Adipose tissue (tissue), 3 donors: ENCODE data around the gene SPSB3. TPM values are rescaled to one million over a fixed set of nuclear protein-coding genes. Genes with fewer than 3 reads are reported as not detected.

Experiments
- H3K27ac ChIP-seq: one replicate; pipeline ENCODE4 v1.5.1; 2013; ENCODE audit warnings: low read depth, low read length
- WGBS, 3 donors: extraction: QIAGEN DNeasy Blood & Tissue Kit; methylation state at CpG; one replicate each; pipeline ENCODE4 v1.1.7; 2013; 5-methylcytosine and 5-hydroxymethylcytosine counted together
- polyA plus RNA-seq, 3 donors: library from polyadenylated mRNA; stranded (reverse); fragments of 200-250 nt; gene quantifications; one replicate each; pipeline ENCODE4 v1.2.3, GENCODE V29; 2013
- donor health status: healthy with polysubstance abuse.
- donor health status: Bipolar disorder and iron deficiency.
- donor health status: healthy.

SPSB3 gene
- polyA plus RNA-seq, result 10 to 100 TPM; 73.8 to 87.2 (median 76.2) TPM

DNA sequence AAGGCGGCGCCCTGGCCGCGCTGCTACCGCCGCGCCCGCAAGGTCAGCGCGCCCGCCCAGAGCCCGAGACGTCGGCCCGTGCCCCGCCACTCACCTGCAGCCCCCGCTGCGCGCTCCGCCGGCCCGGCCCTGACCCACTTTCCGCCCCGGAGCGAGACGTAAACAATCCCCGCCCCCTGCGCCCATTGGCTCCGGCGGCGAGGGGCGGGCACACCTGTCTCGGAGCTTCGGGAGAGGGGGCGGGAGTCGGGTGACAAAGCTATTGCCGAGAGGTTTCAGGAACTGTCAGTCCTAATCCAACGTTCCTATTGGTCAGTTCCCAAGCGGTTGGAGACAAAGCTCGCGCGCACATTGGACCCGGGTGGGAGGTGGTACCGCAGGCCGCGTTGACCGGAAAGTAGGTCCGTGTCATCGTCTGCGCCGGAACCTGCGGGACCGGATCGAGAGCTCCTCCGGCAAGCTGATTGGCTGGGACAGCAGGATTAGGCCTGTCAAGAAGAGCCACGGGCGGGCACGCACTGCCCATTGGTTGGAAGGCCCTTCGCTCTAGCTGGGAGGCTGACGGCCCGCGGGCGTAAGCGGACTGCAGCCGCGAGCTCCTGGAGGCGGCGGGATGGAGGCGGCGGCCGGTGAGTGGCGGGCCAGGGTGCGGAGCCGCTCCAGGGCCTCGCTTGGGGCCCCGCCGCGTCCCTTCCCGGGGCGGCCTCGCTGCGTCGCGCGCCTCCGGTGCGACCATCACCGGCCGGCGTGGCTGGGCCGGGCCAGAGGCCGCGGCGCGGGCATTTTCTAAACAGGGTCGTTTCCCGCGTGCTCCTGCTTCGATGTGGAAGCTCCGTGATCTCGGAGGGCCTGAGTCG lies at the start of gene SPSB3, which contains the start of gene NUBP2:
SPSB3 (minus strand) TSS at position 164 of the 857 bp plus-strand sequence. CDS start 1,088 bp downstream, outside the sequence.
NUBP2 (plus strand) TSS at position 553 of the 857 bp plus-strand sequence; CDS start at position 614, 61 bp downstream.
- 0% methylated on average over 78 to 102 of the region's 102 CpGs for WGBS, 3 donors

DNA sequence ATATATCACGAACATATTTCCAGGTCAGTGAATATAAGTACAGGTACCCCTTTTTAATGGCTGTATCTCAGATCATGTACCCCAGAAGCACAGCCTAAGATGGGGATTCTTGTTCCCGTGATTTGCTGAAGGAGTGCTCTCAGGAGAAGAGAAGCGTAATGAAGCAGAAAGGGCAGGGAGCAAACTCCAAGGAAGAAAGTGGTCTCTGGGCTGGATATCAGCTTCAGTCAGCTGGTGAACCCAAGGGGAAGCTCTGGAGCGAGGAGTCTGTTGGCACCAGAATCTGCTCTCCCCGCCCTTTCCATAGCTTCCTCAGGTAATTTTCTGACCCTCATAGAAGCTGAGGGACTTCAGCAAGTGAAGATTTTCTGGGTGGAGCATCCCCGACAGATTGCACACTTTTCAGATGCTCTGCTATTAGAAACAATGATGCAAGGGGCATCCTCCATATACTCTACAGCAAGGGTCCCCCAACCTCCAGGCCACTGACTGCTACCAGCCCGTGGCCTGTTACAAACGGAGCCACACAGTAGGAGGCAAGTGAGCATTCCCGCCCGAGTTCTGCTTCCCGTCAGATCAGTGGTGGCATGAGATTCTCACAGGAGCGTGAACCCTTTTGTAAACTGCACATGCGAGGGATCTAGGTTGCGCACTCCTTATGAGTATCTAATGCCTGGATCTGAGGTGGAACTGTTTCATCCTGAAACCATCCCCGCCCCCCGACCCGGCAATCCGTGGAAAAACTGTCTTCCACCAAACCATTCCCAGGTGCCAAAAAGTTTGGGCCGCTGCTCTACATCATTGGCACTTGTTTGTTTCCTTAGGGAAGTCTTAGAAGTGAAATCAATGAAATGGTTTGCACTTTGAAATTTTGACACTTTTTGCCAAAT lies 49.1 kb upstream of the SPSB3 start:
- no peak overlapping the region for H3K27ac ChIP-seq
- 80 to 86% (median 83%) methylated on average over 19 of the region's 19 CpGs for WGBS, 3 donors

More for the DNA sequence above, at the start of gene SPSB3, which contains the start of gene NUBP2:
- H3K27ac ChIP-seq, result peak within 1 kb of the TSS; percentile 70

DNA sequence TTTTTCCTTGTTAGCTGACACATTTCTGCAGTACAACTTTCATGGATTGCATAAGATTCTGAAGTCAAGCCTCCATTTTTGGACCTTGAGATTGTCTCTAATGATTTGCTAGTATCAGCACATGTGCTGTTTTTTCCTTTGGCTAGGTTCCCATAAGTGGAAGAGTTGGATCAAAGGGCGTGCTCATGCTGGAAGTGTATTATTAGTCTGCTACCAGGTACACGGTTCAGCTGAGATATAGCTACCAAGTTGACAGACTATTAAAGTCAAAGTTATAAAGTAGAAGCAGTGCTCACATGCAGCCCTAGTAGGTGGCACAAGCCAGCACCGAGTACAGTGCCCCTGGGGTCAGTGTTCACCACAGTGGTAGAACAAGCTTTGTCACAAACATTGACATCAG lies 47.8 kb upstream of the SPSB3 start:
- WGBS, 3 donors, result 23 to 59% (median 56%) methylated on average over 3 of the region's 3 CpGs
- no peak overlapping the region for H3K27ac ChIP-seq

DNA sequence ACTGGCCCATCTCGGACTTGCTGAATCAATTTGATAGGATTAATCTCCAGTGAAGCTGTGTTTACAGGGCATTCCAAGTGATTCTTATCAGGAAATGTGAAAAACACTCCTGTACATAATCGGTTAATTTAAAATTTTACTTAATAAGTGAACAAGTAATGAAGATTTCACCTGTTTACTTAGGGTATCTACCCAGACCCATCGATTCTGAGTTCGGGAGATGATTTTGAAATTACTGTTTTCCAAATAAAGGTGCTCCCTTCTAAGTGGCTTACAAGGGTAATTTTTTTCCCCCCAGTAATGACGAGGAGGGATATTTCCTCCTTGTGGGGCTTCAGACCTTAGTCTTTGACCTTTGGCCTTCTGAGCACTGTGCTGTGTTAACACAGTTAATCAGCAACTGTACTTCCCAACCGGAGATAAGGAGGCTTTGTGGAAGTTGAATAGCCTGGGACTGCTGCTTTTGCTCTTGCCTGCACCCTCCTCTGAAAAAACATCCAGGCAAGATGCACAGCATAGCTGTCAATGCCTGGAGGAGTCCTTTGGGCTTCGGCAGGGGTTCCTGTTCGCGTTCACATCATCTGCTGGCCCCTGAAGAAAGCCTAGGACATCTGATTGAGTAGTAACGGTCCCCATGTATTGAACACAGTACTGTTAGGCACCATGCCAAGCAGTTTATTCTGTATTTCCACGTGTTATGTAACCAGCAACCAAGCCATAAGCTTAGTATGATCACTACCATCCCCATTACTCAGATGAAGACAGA lies 46.5 kb upstream of the SPSB3 start:
- H3K27ac ChIP-seq, result no peak overlapping the region
- 25 to 77% (median 72%) methylated on average over 11 of the region's 11 CpGs for WGBS, 3 donors

DNA sequence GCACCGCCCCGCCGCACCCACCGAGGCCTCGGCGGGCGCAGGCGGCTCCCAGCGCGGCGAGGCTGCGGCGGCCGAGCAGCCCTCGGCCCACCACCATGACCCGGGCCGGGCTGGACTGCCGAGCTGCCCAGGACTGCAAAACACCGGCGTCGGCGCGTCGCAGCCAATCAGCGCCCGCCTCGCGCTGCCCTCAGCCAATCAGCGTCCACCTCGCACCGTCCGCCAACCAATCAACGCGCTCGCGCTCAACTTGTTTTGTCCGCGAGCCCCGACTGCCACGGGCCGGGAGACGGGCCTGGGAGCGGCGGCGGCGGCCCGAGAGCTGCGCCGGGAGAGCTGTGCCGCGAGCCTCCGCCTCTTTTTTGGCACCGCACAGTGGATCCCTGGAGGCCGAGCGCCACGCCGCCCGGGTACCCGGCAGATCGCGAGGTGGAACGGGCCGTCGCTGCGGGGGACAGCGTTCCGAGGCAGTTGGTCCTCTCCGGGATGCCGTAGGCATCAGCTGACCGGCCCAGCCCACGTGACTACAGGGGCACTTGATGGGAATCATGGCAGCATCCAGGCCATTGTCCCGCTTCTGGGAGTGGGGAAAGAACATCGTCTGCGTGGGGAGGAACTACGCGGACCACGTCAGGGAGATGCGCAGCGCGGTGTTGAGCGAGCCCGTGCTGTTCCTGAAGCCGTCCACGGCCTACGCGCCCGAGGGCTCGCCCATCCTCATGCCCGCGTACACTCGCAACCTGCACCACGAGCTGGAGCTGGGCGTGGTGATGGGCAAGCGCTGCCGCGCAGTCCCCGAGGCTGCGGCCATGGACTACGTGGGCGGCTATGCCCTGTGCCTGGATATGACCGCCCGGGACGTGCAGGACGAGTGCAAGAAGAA lies 44.6 kb upstream of the SPSB3 start, which contains the start of the genes FAHD1 and HAGH:
FAHD1 (plus strand) TSS at position 516 of the 883 bp plus-strand sequence; CDS start at position 549, 33 bp downstream.
HAGH (minus strand) TSS at position 135 of the 883 bp plus-strand sequence; CDS start at position 97, 38 bp downstream.
- H3K27ac ChIP-seq, result peak within 1 kb of the TSS; percentile 48
- 0% methylated on average over 79 to 104 of the region's 104 CpGs for whole genome bisulfite sequencing, 3 donors

DNA sequence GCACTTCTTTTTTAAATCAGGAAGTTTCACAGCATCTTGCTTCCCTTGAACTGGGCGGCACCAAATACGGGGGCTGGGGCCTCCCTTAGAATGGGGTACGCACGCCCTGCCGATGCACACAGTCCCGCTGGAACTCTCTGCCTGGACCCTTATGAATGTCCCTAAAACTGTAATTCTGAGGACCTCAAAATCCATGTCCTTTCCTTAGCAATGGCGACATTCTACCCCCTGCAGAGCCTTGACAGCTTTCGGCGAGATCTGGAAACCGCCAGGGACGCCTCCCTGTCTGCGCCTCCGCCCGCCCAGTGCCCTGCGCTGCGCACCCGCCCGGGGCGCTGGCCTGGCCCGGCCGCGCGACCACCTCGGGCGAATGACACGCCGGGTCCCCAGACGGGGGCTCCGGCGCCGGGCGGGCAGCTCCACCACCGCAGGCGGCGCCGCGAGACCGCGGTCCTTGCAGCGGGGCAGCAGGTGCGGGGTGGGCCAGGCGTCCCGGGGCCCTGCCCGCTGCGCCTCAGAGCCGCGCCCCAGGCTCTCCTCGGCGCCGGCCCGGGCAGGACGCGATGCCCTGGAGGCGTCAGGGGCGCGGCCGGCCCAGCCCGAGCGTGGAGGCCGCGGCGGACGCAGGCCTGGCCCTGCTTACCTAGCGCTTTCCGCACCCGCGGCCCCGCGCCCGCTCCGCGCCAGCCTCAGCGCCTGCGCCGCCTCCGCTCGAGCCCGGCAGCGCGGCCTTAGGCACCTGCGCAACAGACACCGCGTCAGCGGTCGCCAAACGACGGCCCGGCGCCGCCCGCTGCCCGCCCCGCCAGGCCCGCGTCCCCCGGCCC lies 43.7 kb upstream of the SPSB3 start:
- H3K27ac ChIP-seq, result no peak overlapping the region
- WGBS, 3 donors, result 1% methylated on average over 51 to 96 of the region's 96 CpGs

DNA sequence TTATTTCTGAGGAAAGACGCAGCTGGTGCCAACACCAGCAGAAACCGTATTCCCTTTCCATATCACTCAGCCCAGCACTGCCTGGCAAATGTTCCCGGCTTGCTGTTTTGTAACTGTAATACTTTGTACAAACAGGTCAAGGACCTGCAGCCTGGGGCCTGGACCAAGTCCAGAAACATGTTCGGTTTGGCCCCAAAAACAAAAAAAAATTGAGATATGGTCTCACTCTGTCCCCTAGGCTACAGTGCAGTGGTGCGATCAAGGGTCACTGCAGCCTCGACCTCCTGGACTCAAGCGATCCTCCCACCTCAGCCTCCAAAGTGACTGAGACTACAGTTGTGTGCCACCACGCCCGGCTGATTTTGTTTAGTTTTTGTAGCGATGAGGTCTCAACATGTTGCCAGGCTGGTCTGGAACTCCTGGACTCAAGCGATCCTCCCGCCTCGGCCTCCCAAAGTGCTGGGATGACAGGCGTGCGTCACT lies 43.1 kb upstream of the SPSB3 start:
- 36 to 70% (median 63%) methylated on average over 15 of the region's 15 CpGs for WGBS, 3 donors
- no peak overlapping the region for H3K27ac ChIP-seq

DNA sequence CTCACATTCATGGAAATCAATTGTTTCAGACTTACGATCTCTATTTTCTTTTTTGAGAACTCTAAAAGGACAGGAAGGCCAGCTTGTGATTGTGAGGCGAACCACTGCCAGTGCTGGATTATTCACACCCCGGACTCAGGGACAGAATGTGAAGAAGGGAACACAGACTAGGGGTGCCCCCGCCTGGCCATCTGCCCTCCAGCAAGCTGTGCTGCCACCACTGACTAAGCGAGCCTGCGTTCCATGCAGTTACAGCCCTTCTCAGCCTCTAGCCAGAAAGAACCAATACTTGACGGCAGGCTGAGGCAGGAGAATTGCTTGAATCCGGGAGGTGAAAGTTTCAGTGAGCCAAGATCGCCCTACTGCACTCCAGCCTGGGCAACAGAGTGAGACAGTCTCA lies 41.5 kb upstream of the SPSB3 start:
- 43 to 76% (median 75%) methylated on average over 9 of the region's 9 CpGs for WGBS, 3 donors
- no peak overlapping the region for H3K27ac ChIP-seq

DNA sequence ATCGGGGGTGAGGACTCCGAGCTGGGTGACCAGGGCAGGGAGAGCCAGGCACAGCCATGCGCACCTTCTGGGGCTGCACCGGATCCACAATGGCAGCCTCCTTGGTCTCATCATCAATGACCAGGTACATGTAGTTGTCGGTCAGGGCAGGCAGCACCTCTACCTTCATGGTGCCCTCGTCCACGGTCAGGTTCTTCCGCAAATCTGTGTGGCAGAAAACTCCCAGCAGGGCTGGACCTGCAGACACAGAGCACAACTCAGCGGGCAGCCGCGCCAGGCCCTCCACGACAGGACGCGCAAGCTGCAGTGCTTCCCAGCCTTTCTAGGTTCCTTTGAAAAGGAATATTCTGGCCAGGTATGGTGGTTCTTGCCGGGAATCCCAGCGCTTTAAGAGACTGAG lies 40.4 kb upstream of the SPSB3 start:
- H3K27ac ChIP-seq, result no peak overlapping the region
- WGBS, 3 donors, result 90 to 94% (median 92%) methylated on average over 16 of the region's 16 CpGs

DNA sequence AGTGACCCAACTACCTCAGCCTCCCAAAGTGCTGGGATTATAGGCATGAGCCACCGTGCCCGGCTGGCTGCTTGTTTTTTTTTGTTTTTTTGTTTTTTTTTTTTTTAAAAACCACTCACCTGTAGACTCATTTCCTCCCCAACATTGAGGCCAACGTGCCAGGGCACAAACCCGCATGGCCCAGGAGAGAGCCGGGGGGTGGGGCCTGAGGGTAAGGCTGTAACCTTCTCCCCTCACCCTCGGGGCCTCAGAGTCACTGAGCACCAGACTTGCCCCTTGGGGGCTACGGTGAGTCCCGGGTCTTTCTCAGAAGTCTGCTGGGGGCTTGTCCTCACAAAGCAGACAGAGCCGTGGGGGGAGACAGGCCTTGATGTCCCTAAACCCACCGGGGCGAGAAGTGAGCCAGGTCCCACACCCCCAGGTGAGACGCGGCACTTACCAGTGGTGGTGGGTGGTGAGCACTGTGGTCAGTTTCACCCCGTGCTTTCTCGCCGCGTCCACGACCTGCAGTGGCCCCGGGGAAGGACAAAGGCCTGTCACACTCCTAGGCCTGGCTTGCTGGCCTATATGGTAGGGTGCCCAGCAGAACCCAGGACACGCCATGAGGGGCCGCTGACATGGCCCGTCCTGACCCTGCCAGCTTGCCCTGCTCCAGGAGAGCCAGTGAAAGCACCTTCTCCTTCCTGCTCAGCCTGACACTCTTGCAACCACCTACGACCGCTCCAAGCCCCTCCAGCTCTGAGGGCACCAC lies 39.7 kb upstream of the SPSB3 start:
- H3K27ac ChIP-seq, result no peak overlapping the region
- 92 to 96% (median 94%) methylated on average over 24 of the region's 24 CpGs for WGBS, 3 donors

DNA sequence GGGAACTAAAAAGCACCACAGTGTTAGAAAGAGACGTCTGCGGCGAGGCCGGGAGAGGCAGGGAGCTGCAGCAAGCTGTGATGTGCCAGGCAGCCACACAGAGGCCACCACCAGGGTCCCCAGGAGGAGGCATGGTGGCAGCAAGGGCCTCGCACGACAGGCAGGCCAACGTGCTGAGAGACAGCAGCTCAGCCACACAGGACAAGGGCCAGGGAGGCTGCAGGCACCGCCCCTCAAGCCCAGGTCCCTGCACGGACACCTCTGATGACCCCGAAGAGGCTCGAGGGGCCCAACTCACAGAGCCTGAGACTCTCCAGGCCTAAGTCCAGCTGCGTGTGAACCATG lies 38.5 kb upstream of the SPSB3 start:
- no peak overlapping the region for H3K27ac ChIP-seq
- 89 to 94% (median 91%) methylated on average over 11 to 12 of the region's 12 CpGs for WGBS, 3 donors

DNA sequence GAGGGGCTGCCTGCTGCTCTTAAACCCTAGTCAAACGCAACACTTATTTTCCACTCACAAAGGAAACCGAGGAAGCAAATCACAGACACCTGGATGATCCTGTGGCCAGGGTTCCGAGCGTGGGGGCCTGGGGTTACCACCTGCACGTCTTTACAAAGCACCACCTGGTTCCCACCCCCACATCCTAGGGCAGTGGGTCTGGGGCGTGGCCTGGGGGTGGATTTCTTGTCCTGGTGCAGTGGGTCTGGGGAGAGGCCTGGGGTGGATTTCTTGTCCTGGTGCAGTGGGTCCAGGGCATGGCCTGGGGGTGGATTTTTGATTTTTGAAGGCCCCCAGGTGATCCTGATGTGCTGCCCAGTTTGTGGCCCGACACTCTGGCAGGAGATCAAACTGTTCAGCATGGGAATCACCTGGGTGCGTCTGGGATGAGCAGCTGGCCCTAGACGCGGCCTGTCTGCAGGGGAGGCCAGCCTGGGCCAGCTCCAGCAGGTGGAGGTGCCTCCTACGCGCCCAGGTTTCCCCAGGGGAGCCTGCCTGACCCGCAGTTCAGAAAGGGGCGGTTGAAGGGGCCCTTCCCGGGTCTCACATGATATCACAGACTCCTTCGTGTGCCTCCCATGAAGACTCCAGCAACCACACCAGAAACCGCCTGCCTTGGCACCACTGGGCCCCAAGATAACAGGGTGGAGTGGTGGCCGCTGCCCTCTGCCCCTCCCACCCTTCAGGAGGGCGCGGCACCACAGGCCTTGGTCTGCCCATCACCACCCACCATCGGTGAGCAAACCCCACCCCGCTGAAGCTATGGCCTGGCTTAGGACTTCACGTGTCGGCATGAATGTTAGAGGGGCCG lies 38.0 kb upstream of the SPSB3 start:
- no peak overlapping the region for H3K27ac ChIP-seq
- WGBS, 3 donors, result 90 to 91% (median 91%) methylated on average over 25 of the region's 25 CpGs

DNA sequence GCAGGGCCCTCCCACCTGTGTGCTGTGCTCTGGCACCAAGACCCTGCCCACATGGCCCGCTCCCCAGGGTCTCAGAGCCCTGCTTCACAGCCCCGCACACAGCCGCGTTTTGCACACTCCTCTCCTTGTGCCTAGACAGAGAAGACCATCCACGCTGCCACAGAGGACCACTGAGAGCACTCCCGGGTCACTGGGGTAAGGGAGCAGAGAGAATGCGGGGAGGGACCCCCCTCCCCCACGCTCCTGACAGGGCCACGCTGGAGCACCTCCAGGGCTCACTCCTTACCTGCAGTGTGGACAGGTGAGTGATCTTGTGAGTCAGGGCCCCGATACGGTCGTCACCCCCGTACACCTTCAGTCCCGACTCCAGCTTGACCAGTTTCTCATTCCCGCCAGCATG lies 37.2 kb upstream of the SPSB3 start:
- 91 to 96% (median 93%) methylated on average over 15 of the region's 15 CpGs for WGBS, 3 donors
- H3K27ac ChIP-seq, result no peak overlapping the region

DNA sequence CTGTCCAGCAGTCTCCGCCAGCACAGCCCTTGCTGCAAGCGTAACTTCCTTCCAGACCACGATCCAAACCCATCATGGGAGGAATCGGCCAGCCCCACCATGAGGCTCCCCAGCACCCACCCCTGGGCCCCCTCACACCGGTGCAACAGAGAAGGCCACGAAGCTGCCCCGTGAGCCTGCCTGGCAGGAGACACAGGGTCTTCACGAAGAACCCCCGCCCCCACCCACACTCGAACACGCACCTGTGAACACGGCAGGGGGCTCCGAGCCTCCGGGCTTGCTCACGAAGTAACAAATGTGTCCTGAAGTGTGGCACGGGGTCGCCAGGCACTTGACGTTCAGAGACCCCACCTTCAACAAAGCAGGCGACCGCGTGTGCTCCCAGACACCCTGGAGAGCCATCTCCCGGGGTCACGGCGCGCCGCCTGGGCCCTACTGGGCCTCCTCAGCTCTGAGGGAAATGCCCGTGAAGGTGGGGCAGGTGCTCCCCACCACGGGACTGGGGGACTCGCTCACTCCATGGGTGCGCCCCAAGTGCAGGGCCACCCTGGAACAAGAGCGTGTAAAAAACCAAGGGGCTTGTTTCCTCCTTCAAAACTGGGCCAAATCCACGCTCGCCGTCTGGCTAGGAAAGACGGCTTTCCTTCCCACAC lies 36.6 kb upstream of the SPSB3 start:
- 92 to 96% (median 95%) methylated on average over 35 of the region's 35 CpGs for WGBS, 3 donors
- no peak overlapping the region for H3K27ac ChIP-seq
